Neural progenitor cell (in vitro differentiated cells): ENCODE results near the gene CTAGE9. TPM values are rescaled to one million over a fixed set of nuclear protein-coding genes. Genes with fewer than 3 reads are reported as not detected.
"Not testable (repeated sequence)": the region's sequence is repeated elsewhere in the genome, so short reads cannot be mapped to it uniquely, and the experiment has no call there.

ENCODE experiments used
- DNase-seq: peaks from one replicate; pipeline ENCODE4 v3.0.0-alpha.2; 2016; ENCODE audit warnings: low spot score
- H2AFZ ChIP-seq: fragments of 200-600 bp; sonication (generic); replicated peaks from 2 replicates; pipeline ENCODE4 v1.6.1; 2016; ENCODE audit warnings: antibody characterized with exemption
- H3F3A ChIP-seq: fragments of 200-600 bp; sonication (generic); 2 replicates; pipeline ENCODE4 v1.6.1; 2016; ENCODE audit warnings: antibody characterized with exemption, low read depth
- H3K27ac ChIP-seq: fragments of 200-600 bp; sonication (generic); 2 replicates; pipeline ENCODE4 v1.5.1; 2016; ENCODE audit warnings: mild to moderate bottlenecking
- H3K27me3 ChIP-seq: fragments of 200-600 bp; sonication (generic); 2 replicates; pipeline ENCODE4 v1.6.1; 2016; ENCODE audit warnings: mild to moderate bottlenecking, moderate library complexity
- H3K36me3 ChIP-seq: fragments of 200-600 bp; sonication (generic); 2 replicates; pipeline ENCODE4 v1.5.1; 2016
- H3K4me1 ChIP-seq: fragments of 200-600 bp; sonication (generic); 2 replicates; pipeline ENCODE4 v1.6.1; 2016; ENCODE audit warnings: mixed run types
- H3K4me2 ChIP-seq: fragments of 200-600 bp; sonication (generic); 2 replicates; pipeline ENCODE4 v1.6.1; 2016
- H3K4me3 ChIP-seq: fragments of 200-600 bp; sonication (generic); 2 replicates; pipeline ENCODE4 v1.5.1; 2016
- H3K79me2 ChIP-seq: fragments of 200-600 bp; sonication (generic); 2 replicates; pipeline ENCODE4 v1.6.1; 2016; ENCODE audit warnings: low read depth
- H3K9ac ChIP-seq: fragments of 200-600 bp; sonication (generic); 2 replicates; pipeline ENCODE4 v1.6.1; 2016
- H3K9me3 ChIP-seq: fragments of 200-600 bp; sonication (generic); 2 replicates; pipeline ENCODE4 v1.5.1; 2016; ENCODE audit warnings: low read depth
- H4K20me1 ChIP-seq: fragments of 200-600 bp; sonication (generic); 2 replicates; pipeline ENCODE4 v1.6.1; 2016; ENCODE audit warnings: low read depth
- H3K27ac Mint-ChIP-seq: 3 replicates; pipeline ENCODE4 v1.8.0; 2021; ENCODE audit warnings: mixed read lengths
- H3K27me3 Mint-ChIP-seq: 2 replicates; pipeline ENCODE4 v1.8.0; 2022; ENCODE audit warnings: low read depth, mild to moderate bottlenecking, inconsistent platforms, moderate library complexity, mixed read lengths; ENCODE audit not compliant: insufficient read depth
- H3K36me3 Mint-ChIP-seq: 3 replicates; pipeline ENCODE4 v1.8.0; 2021; ENCODE audit warnings: mixed read lengths
- H3K4me1 Mint-ChIP-seq: 3 replicates; pipeline ENCODE4 v1.8.0; 2021; ENCODE audit warnings: mixed read lengths
- H3K4me3 Mint-ChIP-seq: 3 replicates; pipeline ENCODE4 v1.8.0; 2021; ENCODE audit warnings: mild to moderate bottlenecking, moderate library complexity, mixed read lengths
- H3K9me3 Mint-ChIP-seq: 3 replicates; pipeline ENCODE4 v1.8.0; 2020; ENCODE audit warnings: mixed read lengths
- CTCF ChIP-seq: fragments of 200-600 bp; sonication (generic); IDR thresholded peaks from 2 replicates; pipeline ENCODE4 v1.5.1; 2017; ENCODE audit warnings: antibody characterized with exemption, mild to moderate bottlenecking
- EZH2 ChIP-seq: fragments of 200-600 bp; sonication (generic); IDR thresholded peaks from 2 replicates; pipeline ENCODE4 v1.6.1; 2017; ENCODE audit warnings: antibody characterized with exemption, mild to moderate bottlenecking, moderate library complexity
- EZH2phosphoT487 ChIP-seq: fragments of 200-600 bp; sonication (generic); IDR thresholded peaks from 2 replicates; pipeline ENCODE4 v1.6.1; 2017; ENCODE audit warnings: antibody characterized with exemption
- total RNA-seq: library from RNA; depleted of rRNA; stranded (reverse); fragments of >200 nt; gene quantifications from 2 replicates; pipeline ENCODE4 v1.2.3, GENCODE V29; 2015; ENCODE audit warnings: low replicate concordance

Gene CTAGE9
- total RNA-seq: not detected in 2 replicates

GRCh38 chr6:131710917-131711316, at the start of gene CTAGE9:
Gene CTAGE9 (minus strand): TSS chr6:131711017. CDS start chr6:131711017, 0 bp downstream.
- not testable (repeated sequence) for H3K36me3 ChIP-seq, H3K36me3 Mint-ChIP-seq, H3K9me3 ChIP-seq, DNase-seq, H3K27me3 Mint-ChIP-seq, H3K4me1 Mint-ChIP-seq, H3K27ac Mint-ChIP-seq, H3K4me3 Mint-ChIP-seq, H3K27ac ChIP-seq, H3K4me2 ChIP-seq, H3K9me3 Mint-ChIP-seq, H3K9ac ChIP-seq, H3K4me1 ChIP-seq, H3K79me2 ChIP-seq, H3F3A ChIP-seq, H3K4me3 ChIP-seq, H2AFZ ChIP-seq, H4K20me1 ChIP-seq, H3K27me3 ChIP-seq

- Histone ChIP-seq H3K4me2 (no peak overlapping the region), H3F3A (no peaks in the 10 kb centered on the region), H3K27ac (no peak overlapping the region), H3K36me3 (no peaks in the 10 kb centered on the region), H3K4me1 (no peaks in the 10 kb centered on the region), H3K27me3 (no peaks in the 10 kb centered on the region), H2AFZ (no peak overlapping the region), H3K79me2 (no peaks in the 10 kb centered on the region), H3K9ac (no peak overlapping the region), H4K20me1 (no peaks in the 10 kb centered on the region), H3K4me3 (no peak overlapping the region), H3K9me3 (no peaks in the 10 kb centered on the region)
- no peaks in the 10 kb centered on the region for H3K27me3 Mint-ChIP-seq
- DNase-seq: no peak
- H3K4me3 Mint-ChIP-seq: no peak overlapping the region
- no peaks in the 10 kb centered on the region for H3K36me3 Mint-ChIP-seq
- TF ChIP-seq CTCF (no peak), EZH2phosphoT487 (no peak)
- no peaks in the 10 kb centered on the region for H3K4me1 Mint-ChIP-seq
- no peaks in the 10 kb centered on the region for H3K9me3 Mint-ChIP-seq
- H3K27ac Mint-ChIP-seq: no peak overlapping the region
These were observed 48.1 kb upstream of the CTAGE9 start for GRCh38 chr6:131758920-131759319.

GRCh38 chr6:131756039-131756438, 45.2 kb upstream of the CTAGE9 start:
- TF ChIP-seq EZH2phosphoT487 (no peak), EZH2 (no peak), CTCF (no peak)
- Mint-ChIP-seq H3K36me3 (no peaks in the 10 kb centered on the region), H3K9me3 (no peaks in the 10 kb centered on the region), H3K4me3 (no peak overlapping the region), H3K27me3 (no peaks in the 10 kb centered on the region), H3K27ac (no peak overlapping the region), H3K4me1 (no peaks in the 10 kb centered on the region)
- Histone ChIP-seq H3K4me2 (no peak overlapping the region), H3K9ac (no peak overlapping the region), H3K27me3 (no peaks in the 10 kb centered on the region), H3K36me3 (no peaks in the 10 kb centered on the region), H3K79me2 (no peaks in the 10 kb centered on the region), H3K27ac (no peak overlapping the region), H3F3A (no peaks in the 10 kb centered on the region), H2AFZ (no peak overlapping the region), H4K20me1 (no peaks in the 10 kb centered on the region), H3K9me3 (no peaks in the 10 kb centered on the region), H3K4me3 (no peak overlapping the region), H3K4me1 (no peaks in the 10 kb centered on the region)
- no peak for DNase-seq

GRCh38 chr6:131755597-131755996, 44.8 kb upstream of the CTAGE9 start:
- H3K36me3 ChIP-seq: no peaks in the 10 kb centered on the region
- no peak overlapping the region for H3K27ac Mint-ChIP-seq
- no peaks in the 10 kb centered on the region for H3K79me2 ChIP-seq
- no peaks in the 10 kb centered on the region for H3K9me3 Mint-ChIP-seq
- no peaks in the 10 kb centered on the region for H3K27me3 Mint-ChIP-seq
- H3K4me2 ChIP-seq: no peak overlapping the region
- H3K27me3 ChIP-seq: no peaks in the 10 kb centered on the region
- no peak for DNase-seq
- no peak overlapping the region for H3K4me3 ChIP-seq
- H3K4me1 Mint-ChIP-seq: no peaks in the 10 kb centered on the region
- no peak overlapping the region for H3K4me3 Mint-ChIP-seq
- TF ChIP-seq CTCF (no peak), EZH2 (no peak), EZH2phosphoT487 (no peak)
- H3K4me1 ChIP-seq: no peaks in the 10 kb centered on the region
- no peaks in the 10 kb centered on the region for H4K20me1 ChIP-seq
- no peak overlapping the region for H3K27ac ChIP-seq
- no peaks in the 10 kb centered on the region for H3K9me3 ChIP-seq
- H3K36me3 Mint-ChIP-seq: no peaks in the 10 kb centered on the region
- H2AFZ ChIP-seq: no peak overlapping the region
- no peak overlapping the region for H3K9ac ChIP-seq
- H3F3A ChIP-seq: no peaks in the 10 kb centered on the region
